ENCODE results near the gene GPR176.

GPR176 gene

GRCh38 chr15:39860200-39860599 lies 59.9 kb downstream of the GPR176 start:
- no peaks in the 10 kb centered on the region for H3K9me3 Mint-ChIP-seq
- H3K4me1 Mint-ChIP-seq: no peaks in the 10 kb centered on the region
- no peak overlapping the region for H3K4me3 Mint-ChIP-seq
- H3K27ac Mint-ChIP-seq: no peak overlapping the region
- peaks cover 10% of the 10 kb centered on the region for H3K27me3 Mint-ChIP-seq
- ATAC-seq (no peak), DNase-seq (no peak)

- no peak overlapping the region for H3K27ac Mint-ChIP-seq
These were observed 60.4 kb downstream of the GPR176 start for GRCh38 chr15:39859636-39860035.

GRCh38 chr15:39857132-39857531 lies 62.9 kb downstream of the GPR176 start:
- ATAC-seq (no peak), DNase-seq (no peak)
- no peaks in the 10 kb centered on the region for H3K9me3 Mint-ChIP-seq
- no peak overlapping the region for H3K4me3 Mint-ChIP-seq
- H3K27me3 Mint-ChIP-seq: no peaks in the 10 kb centered on the region
- H3K4me1 Mint-ChIP-seq: no peaks in the 10 kb centered on the region
- peak overlapping the region in 1 of 2 donors; percentile 65 for H3K27ac Mint-ChIP-seq

More at GRCh38 chr15:39859636-39860035, 60.4 kb downstream of the GPR176 start:
- ATAC-seq (no peak), DNase-seq (no peak)
- H3K27me3 Mint-ChIP-seq: peaks cover 7% of the 10 kb centered on the region
- no peaks in the 10 kb centered on the region for H3K4me1 Mint-ChIP-seq
- no peaks in the 10 kb centered on the region for H3K9me3 Mint-ChIP-seq
- H3K4me3 Mint-ChIP-seq: no peak overlapping the region

- Mint-ChIP-seq H3K4me3 (no peak overlapping the region), H3K27ac (no peak overlapping the region)
- DNase-seq: no peak
These were observed 63.7 kb downstream of the GPR176 start for GRCh38 chr15:39856357-39856756.

GRCh38 chr15:39855400-39855799 lies 64.7 kb downstream of the GPR176 start:
- ATAC-seq: no peak
- Mint-ChIP-seq H3K27ac (no peak overlapping the region), H3K4me3 (no peak overlapping the region), H3K27me3 (no peaks in the 10 kb centered on the region), H3K9me3 (no peaks in the 10 kb centered on the region), H3K4me1 (no peaks in the 10 kb centered on the region)
- DNase-seq: no peak

More at GRCh38 chr15:39856357-39856756, 63.7 kb downstream of the GPR176 start:
- H3K27me3 Mint-ChIP-seq: no peaks in the 10 kb centered on the region
- H3K9me3 Mint-ChIP-seq: no peaks in the 10 kb centered on the region
- no peak for ATAC-seq
- H3K4me1 Mint-ChIP-seq: no peaks in the 10 kb centered on the region

- no peak for DNase-seq
- Mint-ChIP-seq H3K9me3 (no peaks in the 10 kb centered on the region), H3K27ac (no peak overlapping the region), H3K27me3 (no peaks in the 10 kb centered on the region), H3K4me1 (no peaks in the 10 kb centered on the region), H3K4me3 (no peak overlapping the region)
- no peak for ATAC-seq
These were observed 65.9 kb downstream of the GPR176 start for GRCh38 chr15:39854161-39854560.

- no peak overlapping the region for H3K4me3 Mint-ChIP-seq
- H3K9me3 Mint-ChIP-seq: no peaks in the 10 kb centered on the region
- H3K27ac Mint-ChIP-seq: no peak overlapping the region
- no peaks in the 10 kb centered on the region for H3K4me1 Mint-ChIP-seq
- ATAC-seq: no peak
- DNase-seq: no peak
- H3K27me3 Mint-ChIP-seq: no peaks in the 10 kb centered on the region
These were observed 67.8 kb downstream of the GPR176 start for GRCh38 chr15:39852250-39852649.

GRCh38 chr15:39851500-39852092 lies 68.5 kb downstream of the GPR176 start:
- DNase-seq (no peak), ATAC-seq (no peak)
- H3K4me1 Mint-ChIP-seq: no peaks in the 10 kb centered on the region
- H3K27me3 Mint-ChIP-seq: no peaks in the 10 kb centered on the region
- H3K9me3 Mint-ChIP-seq: no peaks in the 10 kb centered on the region
- no peak overlapping the region for H3K4me3 Mint-ChIP-seq
- H3K27ac Mint-ChIP-seq: no peak overlapping the region

- Mint-ChIP-seq H3K27me3 (no peaks in the 10 kb centered on the region), H3K9me3 (no peaks in the 10 kb centered on the region), H3K4me3 (no peak overlapping the region), H3K4me1 (no peaks in the 10 kb centered on the region), H3K27ac (no peak overlapping the region)
- DNase-seq (no peak), ATAC-seq (no peak)
These were observed 69.6 kb downstream of the GPR176 start for GRCh38 chr15:39850436-39850835.

GRCh38 chr15:39846108-39846507 lies 74.0 kb downstream of the GPR176 start:
- no peaks in the 10 kb centered on the region for H3K9me3 Mint-ChIP-seq
- H3K27me3 Mint-ChIP-seq: no peaks in the 10 kb centered on the region

GRCh38 chr15:39845582-39845981 lies 74.5 kb downstream of the GPR176 start:
- no peaks in the 10 kb centered on the region for H3K27me3 Mint-ChIP-seq
- H3K9me3 Mint-ChIP-seq: no peaks in the 10 kb centered on the region
- no peak overlapping the region for H3K4me3 Mint-ChIP-seq
- no peaks in the 10 kb centered on the region for H3K4me1 Mint-ChIP-seq
- no peak overlapping the region for H3K27ac Mint-ChIP-seq
- ATAC-seq: no peak
- no peak for DNase-seq

More at GRCh38 chr15:39846108-39846507, 74.0 kb downstream of the GPR176 start:
- Mint-ChIP-seq H3K4me3 (no peak overlapping the region), H3K27ac (no peak overlapping the region), H3K4me1 (no peaks in the 10 kb centered on the region)
- DNase-seq (no peak), ATAC-seq (no peak)

- ATAC-seq (no peak), DNase-seq (no peak)
- no peak overlapping the region for H3K4me3 Mint-ChIP-seq
- H3K9me3 Mint-ChIP-seq: no peaks in the 10 kb centered on the region
- no peak overlapping the region for H3K27ac Mint-ChIP-seq
- peaks cover 5% of the 10 kb centered on the region for H3K27me3 Mint-ChIP-seq
- H3K4me1 Mint-ChIP-seq: no peaks in the 10 kb centered on the region
These were observed 76.5 kb downstream of the GPR176 start for GRCh38 chr15:39843565-39843964.

- ATAC-seq (no peak), DNase-seq (no peak)
- Mint-ChIP-seq H3K27ac (no peak overlapping the region), H3K4me1 (no peaks in the 10 kb centered on the region), H3K4me3 (no peak overlapping the region), H3K27me3 (peaks cover 17% of the 10 kb centered on the region), H3K9me3 (no peaks in the 10 kb centered on the region)
These were observed 82.6 kb downstream of the GPR176 start for GRCh38 chr15:39837454-39837853.

- ATAC-seq: no peak
- Mint-ChIP-seq H3K4me1 (no peaks in the 10 kb centered on the region), H3K9me3 (no peaks in the 10 kb centered on the region), H3K4me3 (no peak overlapping the region), H3K27me3 (peaks cover 28% of the 10 kb centered on the region), H3K27ac (no peak overlapping the region)
- DNase-seq: no peak
These were observed 84.5 kb downstream of the GPR176 start for GRCh38 chr15:39835550-39835949.

- Mint-ChIP-seq H3K9me3 (no peaks in the 10 kb centered on the region), H3K27me3 (peaks cover 28% of the 10 kb centered on the region), H3K4me1 (no peaks in the 10 kb centered on the region), H3K27ac (no peak overlapping the region), H3K4me3 (no peak overlapping the region)
- DNase-seq: no peak
- no peak for ATAC-seq
These were observed 85.8 kb downstream of the GPR176 start for GRCh38 chr15:39834256-39834655.

GRCh38 chr15:39833515-39833981 lies 86.5 kb downstream of the GPR176 start:
- Mint-ChIP-seq H3K27ac (no peak overlapping the region), H3K9me3 (no peaks in the 10 kb centered on the region), H3K27me3 (peaks cover 23% of the 10 kb centered on the region), H3K4me1 (no peaks in the 10 kb centered on the region), H3K4me3 (no peak overlapping the region)
- DNase-seq: no peak
- ATAC-seq: no peak

- peaks cover 26% of the 10 kb centered on the region for H3K27me3 Mint-ChIP-seq
These were observed 89.9 kb downstream of the GPR176 start for GRCh38 chr15:39830166-39830565.

More at GRCh38 chr15:39830166-39830565, 89.9 kb downstream of the GPR176 start:
- H3K4me3 Mint-ChIP-seq: no peak overlapping the region
- ATAC-seq: no peak
- DNase-seq: no peak
- H3K9me3 Mint-ChIP-seq: no peaks in the 10 kb centered on the region
- H3K27ac Mint-ChIP-seq: no peak overlapping the region
- H3K4me1 Mint-ChIP-seq: no peaks in the 10 kb centered on the region
